ENCODE results near the gene ZNF770.
"Not testable (repeated sequence)": the region's sequence is repeated elsewhere in the genome, so short reads cannot be mapped to it uniquely, and the experiment has no call there.

Gene ZNF770

GRCh38 chr15:34973512-34973911 is 14.6 kb downstream of the ZNF770 start:
- DNase-seq (ENCODE audit: low spot score), result no peak

- not testable (repeated sequence) for DNase-seq (ENCODE audit: low spot score)
Measured at GRCh38 chr15:34970098-34970643, 17.9 kb downstream of the ZNF770 start.

- peak; percentile 91 for DNase-seq (ENCODE audit: low spot score)
Measured at GRCh38 chr15:34969340-34970097, 18.6 kb downstream of the ZNF770 start, which contains the start of gene AQR. Gene AQR, minus strand, starts transcription at chr15:34969742. Its CDS starts 129 bp downstream, at chr15:34969613.

GRCh38 chr15:34964277-34964676 is 23.8 kb downstream of the ZNF770 start:
- DNase-seq (ENCODE audit: low spot score), result no peak

GRCh38 chr15:34953851-34954250 is 34.2 kb downstream of the ZNF770 start:
- DNase-seq (ENCODE audit: low spot score), result no peak

- no peak for DNase-seq (ENCODE audit: low spot score)
Measured at GRCh38 chr15:34952481-34952880, 35.6 kb downstream of the ZNF770 start.

GRCh38 chr15:34951993-34952392 is 36.1 kb downstream of the ZNF770 start:
- no peak for DNase-seq (ENCODE audit: low spot score)

- DNase-seq (ENCODE audit: low spot score), result no peak
Measured at GRCh38 chr15:34944936-34945335, 43.2 kb downstream of the ZNF770 start.

GRCh38 chr15:34943711-34944110 is 44.4 kb downstream of the ZNF770 start:
- DNase-seq (ENCODE audit: low spot score), result no peak

GRCh38 chr15:34943264-34943663 is 44.8 kb downstream of the ZNF770 start:
- not testable (repeated sequence) for DNase-seq (ENCODE audit: low spot score)

GRCh38 chr15:34942363-34942762 is 45.7 kb downstream of the ZNF770 start:
- DNase-seq (ENCODE audit: low spot score), result no peak

- no peak for DNase-seq (ENCODE audit: low spot score)
Measured at GRCh38 chr15:34941831-34942230, 46.3 kb downstream of the ZNF770 start.

GRCh38 chr15:34941185-34941698 is 46.8 kb downstream of the ZNF770 start:
- no peak for DNase-seq (ENCODE audit: low spot score)

- no peak for DNase-seq (ENCODE audit: low spot score)
Measured at GRCh38 chr15:34933432-34933975, 54.6 kb downstream of the ZNF770 start.

GRCh38 chr15:34928349-34928748 is 59.7 kb downstream of the ZNF770 start:
- not testable (repeated sequence) for DNase-seq (ENCODE audit: low spot score)

Data from CD4-positive, alpha-beta T cell treated with Interleukin-6 at 100 ng/mL for 8 hours (primary cell).